Activated naive CD8-positive, alpha-beta T cell treated with anti-CD3 and anti-CD28 coated beads for 36 hours (primary cell): Measurements from ENCODE around the gene WNT8A. TPM values are rescaled to one million over a fixed set of nuclear protein-coding genes. Genes with fewer than 3 reads are reported as not detected.

Experiments used
- DNase-seq: peaks from one replicate; pipeline ENCODE4 v3.0.0; 2021
- H3K27ac Mint-ChIP-seq: one replicate; pipeline ENCODE4 v1.8.0; 2022; ENCODE audit warnings: mild to moderate bottlenecking, moderate library complexity, mixed read lengths
- H3K27me3 Mint-ChIP-seq: one replicate; pipeline ENCODE4 v1.8.0; 2022; ENCODE audit warnings: mild to moderate bottlenecking, mixed read lengths
- H3K36me3 Mint-ChIP-seq: one replicate; pipeline ENCODE4 v1.8.0; 2021; ENCODE audit warnings: mild to moderate bottlenecking, mixed read lengths
- H3K4me1 Mint-ChIP-seq: one replicate; pipeline ENCODE4 v1.8.0; 2021; ENCODE audit warnings: mixed read lengths
- H3K4me3 Mint-ChIP-seq: one replicate; pipeline ENCODE4 v1.8.0; 2022; ENCODE audit warnings: mild to moderate bottlenecking, moderate library complexity, mixed read lengths
- H3K9me3 Mint-ChIP-seq: one replicate; pipeline ENCODE4 v1.8.0; 2022; ENCODE audit warnings: mixed read lengths
- total RNA-seq, 2 experiments: library from RNA; stranded (reverse); gene quantifications; one replicate each; pipeline ENCODE4 v1.2.3, GENCODE V29; 2021

The WNT8A gene
- total RNA-seq, 2 experiments from 2014 or later, result not detected

GRCh38 chr5:138107213-138107612 lies 23.4 kb downstream of the WNT8A start:
- Mint-ChIP-seq H3K4me3 (no peak overlapping the region), H3K9me3 (no peaks in the 10 kb centered on the region), H3K27me3 (no peaks in the 10 kb centered on the region)

DNA sequence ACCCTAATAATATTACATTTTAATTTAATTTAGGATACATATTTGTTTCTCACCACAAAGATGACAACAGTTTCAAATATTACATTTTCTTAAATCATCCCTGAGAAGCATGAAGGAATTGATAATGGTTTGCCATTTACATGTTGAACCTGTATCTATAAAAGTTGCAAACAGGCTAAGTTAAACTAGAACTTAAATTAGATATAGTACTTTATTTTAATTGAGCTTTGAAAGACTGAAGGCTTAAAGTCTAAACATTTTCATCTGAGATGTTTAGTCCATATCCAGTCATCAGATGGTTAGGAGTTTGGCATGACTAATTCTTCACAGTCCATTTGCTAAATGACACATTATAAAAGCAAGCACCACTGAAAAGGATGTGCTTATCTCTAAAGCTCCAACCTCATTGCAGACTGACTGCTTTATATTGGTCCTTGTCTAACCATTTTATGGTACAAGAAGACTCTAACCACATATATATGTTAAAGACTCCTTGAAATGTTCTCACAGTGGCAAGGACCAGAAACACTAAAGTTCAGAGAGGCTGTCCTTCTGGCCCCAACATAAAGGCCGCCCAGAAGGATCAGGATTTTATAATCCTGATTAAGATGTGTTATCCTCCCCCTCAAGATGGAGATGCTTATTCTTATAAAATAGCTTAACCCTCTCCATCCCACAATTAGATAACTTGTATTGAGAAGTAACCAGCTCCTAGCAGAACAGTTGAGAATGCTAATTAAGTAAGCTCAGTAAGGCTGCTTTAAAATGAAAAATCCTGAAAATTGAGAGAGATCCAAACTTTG lies 25.8 kb downstream of the WNT8A start:
- no peak overlapping the region for H3K27ac Mint-ChIP-seq
- no peaks in the 10 kb centered on the region for H3K36me3 Mint-ChIP-seq
- no peaks in the 10 kb centered on the region for H3K27me3 Mint-ChIP-seq
- no peak for DNase-seq
- no peak overlapping the region for H3K4me3 Mint-ChIP-seq
- H3K9me3 Mint-ChIP-seq, result no peaks in the 10 kb centered on the region
- H3K4me1 Mint-ChIP-seq, result peaks cover 1% of the 10 kb centered on the region

More at GRCh38 chr5:138107213-138107612, 23.4 kb downstream of the WNT8A start:
- Mint-ChIP-seq H3K36me3 (no peaks in the 10 kb centered on the region), H3K4me1 (peaks cover 6% of the 10 kb centered on the region), H3K27ac (no peak overlapping the region)
- no peak for DNase-seq

DNA sequence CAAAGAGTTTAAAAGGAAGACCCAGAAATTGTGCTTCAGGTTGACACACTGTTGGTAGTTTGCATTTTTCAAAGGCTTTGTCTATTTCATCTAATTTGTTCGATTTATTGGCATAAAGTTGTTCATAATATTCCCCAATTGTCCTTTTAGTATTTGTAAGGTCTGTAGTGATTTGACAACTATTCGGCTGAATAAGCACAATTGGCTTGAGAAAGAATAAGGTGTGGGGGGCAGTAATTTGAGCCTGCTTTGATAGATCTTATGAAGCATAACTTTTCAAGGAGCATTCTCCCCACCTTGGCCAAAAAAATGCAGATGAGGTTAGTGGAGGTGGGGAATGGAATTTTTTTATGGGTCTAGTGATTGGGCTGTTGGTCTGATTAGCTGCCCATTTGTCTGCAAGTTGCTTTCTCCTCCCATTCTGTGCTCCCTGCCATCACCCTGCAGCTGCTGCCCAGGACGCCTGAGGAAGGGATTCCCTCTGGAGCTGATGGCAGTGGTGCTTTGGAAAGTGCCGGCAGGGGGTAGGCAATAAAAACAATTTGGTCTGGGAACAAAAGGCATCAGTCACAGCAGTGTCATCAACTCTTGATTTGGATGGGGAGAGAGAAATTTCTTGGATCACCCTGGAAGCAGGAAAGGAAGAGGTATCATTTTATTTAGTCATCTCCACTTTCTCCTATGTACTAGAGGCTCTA lies 26.6 kb downstream of the WNT8A start:
- H3K27ac Mint-ChIP-seq, result no peak overlapping the region
- no peak overlapping the region for H3K4me3 Mint-ChIP-seq
- H3K9me3 Mint-ChIP-seq, result no peaks in the 10 kb centered on the region
- no peaks in the 10 kb centered on the region for H3K27me3 Mint-ChIP-seq
- no peak for DNase-seq
- H3K4me1 Mint-ChIP-seq, result peaks cover 1% of the 10 kb centered on the region
- H3K36me3 Mint-ChIP-seq, result no peaks in the 10 kb centered on the region

- no peak overlapping the region for H3K4me3 Mint-ChIP-seq
Measured at GRCh38 chr5:138111181-138111580, 27.3 kb downstream of the WNT8A start.

DNA sequence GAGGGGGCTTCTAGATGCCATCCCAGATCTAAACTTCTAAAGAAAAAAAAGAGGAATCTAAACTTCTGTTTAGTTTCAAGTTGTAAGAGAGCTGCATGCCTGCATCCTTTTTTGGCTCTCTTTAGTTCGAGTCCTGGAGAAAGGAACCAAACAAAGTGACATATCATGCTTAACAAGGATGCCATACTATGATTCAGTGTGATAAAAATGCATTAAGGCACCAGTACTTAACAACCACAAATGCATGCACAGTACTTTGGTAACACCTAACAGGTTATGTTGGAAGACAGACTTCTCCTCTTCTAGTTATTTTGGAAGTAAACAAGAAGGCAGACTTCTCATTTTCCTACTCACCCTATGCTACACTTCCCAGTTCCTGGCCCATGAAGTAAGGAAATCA lies 28.1 kb downstream of the WNT8A start:
- no peaks in the 10 kb centered on the region for H3K36me3 Mint-ChIP-seq
- no peak for DNase-seq
- peaks cover 1% of the 10 kb centered on the region for H3K4me1 Mint-ChIP-seq
- no peaks in the 10 kb centered on the region for H3K9me3 Mint-ChIP-seq
- no peak overlapping the region for H3K4me3 Mint-ChIP-seq
- H3K27me3 Mint-ChIP-seq, result no peaks in the 10 kb centered on the region
- no peak overlapping the region for H3K27ac Mint-ChIP-seq

More at GRCh38 chr5:138111181-138111580, 27.3 kb downstream of the WNT8A start:
- Mint-ChIP-seq H3K9me3 (no peaks in the 10 kb centered on the region), H3K4me1 (peaks cover 1% of the 10 kb centered on the region), H3K27me3 (no peaks in the 10 kb centered on the region), H3K36me3 (no peaks in the 10 kb centered on the region), H3K27ac (no peak overlapping the region)
- no peak for DNase-seq

DNA sequence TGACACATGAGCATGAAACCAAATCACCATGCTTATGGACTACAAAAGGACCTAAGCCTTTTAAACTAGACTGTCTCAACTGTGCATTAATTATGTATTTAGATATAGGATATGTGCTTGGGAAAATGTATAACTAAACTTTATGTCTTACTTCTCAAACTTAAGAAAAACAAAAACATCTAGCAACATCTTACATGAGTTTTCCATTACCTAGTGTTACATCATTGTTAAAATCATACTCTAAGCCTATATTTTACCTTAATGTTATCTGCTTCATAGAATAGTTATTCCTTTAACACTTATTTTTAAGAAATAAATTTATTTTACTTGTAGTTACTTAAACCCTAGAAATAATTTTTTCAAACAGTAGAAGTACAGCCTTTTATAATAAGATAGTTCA lies 31.4 kb downstream of the WNT8A start:
- H3K36me3 Mint-ChIP-seq, result no peaks in the 10 kb centered on the region
- H3K27me3 Mint-ChIP-seq, result no peaks in the 10 kb centered on the region
- H3K4me3 Mint-ChIP-seq, result no peak overlapping the region
- no peak for DNase-seq
- no peak overlapping the region for H3K27ac Mint-ChIP-seq
- no peaks in the 10 kb centered on the region for H3K9me3 Mint-ChIP-seq
- H3K4me1 Mint-ChIP-seq, result no peaks in the 10 kb centered on the region

DNA sequence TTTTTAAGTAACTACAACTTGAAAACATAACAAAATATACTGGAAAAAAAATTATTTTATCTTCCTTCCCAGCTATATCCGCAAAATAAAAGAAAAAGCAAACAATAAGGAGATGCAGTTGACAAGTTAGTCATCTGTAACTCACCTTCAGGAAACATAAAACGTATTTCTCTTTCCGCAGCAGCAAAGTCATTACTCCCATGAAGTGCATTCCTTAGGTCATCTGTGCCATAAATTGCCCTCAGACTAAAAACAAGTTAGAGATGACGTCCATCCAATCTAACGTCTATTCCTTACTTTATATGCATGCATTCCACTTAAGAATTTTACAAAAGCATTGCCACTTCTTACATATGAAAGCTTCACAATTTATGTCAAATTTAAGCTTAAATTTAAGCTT lies 44.5 kb downstream of the WNT8A start:
- Mint-ChIP-seq H3K36me3 (no peaks in the 10 kb centered on the region), H3K27ac (no peak overlapping the region), H3K4me1 (peaks cover 2% of the 10 kb centered on the region), H3K27me3 (no peaks in the 10 kb centered on the region), H3K9me3 (no peaks in the 10 kb centered on the region), H3K4me3 (no peak overlapping the region)
- DNase-seq, result no peak

DNA sequence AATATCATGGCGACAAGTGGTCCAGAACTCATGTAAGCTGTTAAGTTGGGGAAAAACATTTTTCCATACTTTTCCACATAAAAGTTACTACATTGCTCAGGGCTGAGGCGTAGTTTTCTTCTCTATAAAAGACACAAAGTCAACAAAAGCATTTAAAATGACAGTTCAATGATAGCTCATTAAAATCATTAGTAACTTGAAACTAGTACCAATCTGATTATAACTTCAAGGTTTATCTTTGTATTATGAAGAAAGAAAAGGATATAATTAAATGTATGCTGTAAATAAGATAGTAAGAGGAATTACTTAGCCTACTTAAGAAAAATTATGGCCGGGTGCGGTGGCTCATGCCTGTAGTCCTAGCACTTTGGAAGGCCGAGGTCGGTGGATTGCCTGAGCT lies 45.5 kb downstream of the WNT8A start:
- no peak for DNase-seq
- Mint-ChIP-seq H3K27me3 (no peaks in the 10 kb centered on the region), H3K4me3 (no peak overlapping the region), H3K9me3 (no peaks in the 10 kb centered on the region), H3K36me3 (no peaks in the 10 kb centered on the region), H3K4me1 (peaks cover 2% of the 10 kb centered on the region), H3K27ac (no peak overlapping the region)

- DNase-seq, result no peak
- Mint-ChIP-seq H3K27ac (no peak overlapping the region), H3K9me3 (no peaks in the 10 kb centered on the region), H3K27me3 (peaks cover 16% of the 10 kb centered on the region), H3K4me3 (no peak overlapping the region), H3K36me3 (no peaks in the 10 kb centered on the region), H3K4me1 (peaks cover 2% of the 10 kb centered on the region)
Measured at GRCh38 chr5:138132543-138132942, 48.7 kb downstream of the WNT8A start.

DNA sequence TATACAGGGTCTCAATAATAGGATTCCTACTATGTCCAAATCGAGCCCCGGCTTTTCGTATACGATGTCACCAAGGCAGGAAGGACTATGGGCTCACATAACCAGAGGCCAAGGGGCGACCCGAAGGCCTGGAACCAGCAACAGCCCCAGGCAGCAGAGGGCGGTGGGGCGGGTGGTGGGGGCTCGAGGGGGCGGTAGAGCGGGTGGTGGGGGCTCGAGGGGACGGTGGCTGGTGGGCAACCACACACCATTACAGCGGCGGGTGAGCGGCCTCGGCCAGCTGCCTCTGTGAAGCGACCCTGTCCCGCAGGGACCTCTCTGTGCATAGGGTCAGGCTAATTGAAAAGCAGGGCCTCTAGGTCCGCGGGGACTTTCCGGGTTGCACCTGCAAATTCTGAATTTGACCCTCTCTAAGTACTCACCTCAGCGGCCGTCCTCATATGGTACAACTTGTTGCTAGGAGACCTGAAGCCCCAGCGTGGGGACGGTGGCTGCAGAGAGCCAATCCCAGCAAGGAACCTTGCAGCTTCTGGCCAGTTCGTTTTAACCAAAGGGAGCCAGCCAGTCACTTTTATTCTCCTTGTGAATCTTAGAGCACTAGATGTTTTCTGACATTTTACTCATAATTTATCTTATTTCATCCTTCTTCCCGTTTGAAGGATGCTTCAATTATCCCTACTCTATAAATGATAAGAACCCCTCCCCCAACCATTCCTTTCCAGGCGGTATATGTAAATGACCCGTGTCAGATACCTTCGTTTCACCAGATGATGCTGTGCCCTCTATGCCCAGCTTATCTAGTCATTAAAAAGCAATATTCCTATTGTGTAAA lies 55.3 kb downstream of the WNT8A start, which contains the start of gene NME5:
Gene NME5 (minus strand): TSS at position 480 of the 832 bp plus-strand sequence. CDS start 648 bp downstream, outside the sequence.
- Mint-ChIP-seq H3K9me3 (no peaks in the 10 kb centered on the region), H3K4me3 (no peak within 1 kb of the TSS), H3K27ac (no peak within 1 kb of the TSS), H3K27me3 (peaks cover 39% of the 10 kb centered on the region), H3K4me1 (peaks cover 13% of the 10 kb centered on the region), H3K36me3 (no peaks in the 10 kb centered on the region)
- DNase-seq, result peak; percentile 6

GRCh38 chr5:138139781-138140090 lies 55.9 kb downstream of the WNT8A start:
- Mint-ChIP-seq H3K36me3 (no peaks in the 10 kb centered on the region), H3K4me3 (no peak overlapping the region), H3K27me3 (peaks cover 39% of the 10 kb centered on the region), H3K9me3 (no peaks in the 10 kb centered on the region), H3K27ac (no peak overlapping the region), H3K4me1 (peaks cover 13% of the 10 kb centered on the region)
- no peak for DNase-seq

GRCh38 chr5:138140268-138140667 lies 56.4 kb downstream of the WNT8A start:
- H3K36me3 Mint-ChIP-seq, result no peaks in the 10 kb centered on the region
- H3K27me3 Mint-ChIP-seq, result peaks cover 38% of the 10 kb centered on the region
- H3K4me3 Mint-ChIP-seq, result no peak overlapping the region
- no peak for DNase-seq
- no peak overlapping the region for H3K27ac Mint-ChIP-seq
- peaks cover 13% of the 10 kb centered on the region for H3K4me1 Mint-ChIP-seq
- no peaks in the 10 kb centered on the region for H3K9me3 Mint-ChIP-seq
